ENCODE measurements around the gene PRDM16. TPM values are rescaled to one million over a fixed set of nuclear protein-coding genes. Genes with fewer than 3 reads are reported as not detected.

The PRDM16 gene
- total RNA-seq, 1 donor from 2014 or later: 18.3 TPM

GRCh38 chr1:3349968-3350299, 280.9 kb downstream of the PRDM16 start:
- peaks cover 46% of the 10 kb centered on the region for H3K4me1 Mint-ChIP-seq (ENCODE audit: low read depth)
- TF ChIP-seq CTCF (IDR thresholded peaks at IDR 0.05): peak; percentile 31

GRCh38 chr1:3350506-3351261, 281.7 kb downstream of the PRDM16 start:
- Mint-ChIP-seq H3K27ac (ENCODE audit: unreplicated experiment) (peak overlapping the region; percentile 85), H3K4me1 (ENCODE audit: low read depth) (peaks cover 46% of the 10 kb centered on the region), H3K36me3 (ENCODE audit: low read depth) (no peaks in the 10 kb centered on the region), H3K9me3 (ENCODE audit: low read depth) (no peaks in the 10 kb centered on the region), H3K27me3 (ENCODE audit: low read depth) (no peaks in the 10 kb centered on the region), H3K4me3 (ENCODE audit: unreplicated experiment) (no peak overlapping the region)
- peak; percentile 72 for TF ChIP-seq CTCF (IDR thresholded peaks at IDR 0.05)
- no peak for DNase-seq (ENCODE audit: low spot score)

More at GRCh38 chr1:3349968-3350299, 280.9 kb downstream of the PRDM16 start:
- H3K4me3 Mint-ChIP-seq (ENCODE audit: unreplicated experiment): no peak overlapping the region
- H3K36me3 Mint-ChIP-seq (ENCODE audit: low read depth): no peaks in the 10 kb centered on the region
- H3K27me3 Mint-ChIP-seq (ENCODE audit: low read depth): no peaks in the 10 kb centered on the region
- peaks cover 1% of the 10 kb centered on the region for H3K9me3 Mint-ChIP-seq (ENCODE audit: low read depth)
- no peak for DNase-seq (ENCODE audit: low spot score)
- H3K27ac Mint-ChIP-seq (ENCODE audit: unreplicated experiment): peak overlapping the region; percentile 85

- no peak for DNase-seq (ENCODE audit: low spot score)
- Mint-ChIP-seq H3K9me3 (ENCODE audit: low read depth) (no peaks in the 10 kb centered on the region), H3K27ac (ENCODE audit: unreplicated experiment) (peak overlapping the region; percentile 95), H3K27me3 (ENCODE audit: low read depth) (no peaks in the 10 kb centered on the region), H3K36me3 (ENCODE audit: low read depth) (no peaks in the 10 kb centered on the region), H3K4me3 (ENCODE audit: unreplicated experiment) (peak overlapping the region; percentile 52), H3K4me1 (ENCODE audit: low read depth) (peaks cover 46% of the 10 kb centered on the region)
- TF ChIP-seq CTCF (IDR thresholded peaks at IDR 0.05): no peak
Observed at GRCh38 chr1:3351449-3352298, 282.7 kb downstream of the PRDM16 start.

- no peak for TF ChIP-seq CTCF (IDR thresholded peaks at IDR 0.05)
- Mint-ChIP-seq H3K36me3 (ENCODE audit: low read depth) (no peaks in the 10 kb centered on the region), H3K27me3 (ENCODE audit: low read depth) (no peaks in the 10 kb centered on the region), H3K9me3 (ENCODE audit: low read depth) (no peaks in the 10 kb centered on the region), H3K4me1 (ENCODE audit: low read depth) (peaks cover 48% of the 10 kb centered on the region), H3K4me3 (ENCODE audit: unreplicated experiment) (peak overlapping the region; percentile 52), H3K27ac (ENCODE audit: unreplicated experiment) (peak overlapping the region; percentile 95)
- no peak for DNase-seq (ENCODE audit: low spot score)
Observed at GRCh38 chr1:3352299-3352951, 283.4 kb downstream of the PRDM16 start.

- Mint-ChIP-seq H3K27ac (ENCODE audit: unreplicated experiment) (peak overlapping the region; percentile 95), H3K9me3 (ENCODE audit: low read depth) (no peaks in the 10 kb centered on the region), H3K27me3 (ENCODE audit: low read depth) (no peaks in the 10 kb centered on the region), H3K4me1 (ENCODE audit: low read depth) (peaks cover 51% of the 10 kb centered on the region), H3K4me3 (ENCODE audit: unreplicated experiment) (no peak overlapping the region), H3K36me3 (ENCODE audit: low read depth) (no peaks in the 10 kb centered on the region)
- DNase-seq (ENCODE audit: low spot score): no peak
- TF ChIP-seq CTCF (IDR thresholded peaks at IDR 0.05): no peak
Observed at GRCh38 chr1:3352952-3353331, 283.9 kb downstream of the PRDM16 start.
